ENCODE measurements around the gene VWCE. TPM values are rescaled to one million over a fixed set of nuclear protein-coding genes. Genes with fewer than 3 reads are reported as not detected.
A peak's percentile ranks its signal among the peaks of the same experiment; 100 is the strongest.

VWCE gene
- polyA plus RNA-seq, 3 donors: 0.05 to 0.23 TPM; not detected in 1

GRCh38 chr11:61292356-61292755, 2.8 kb downstream of the VWCE start:
- intact Hi-C loops (cut with micrococcal nuclease): no loop called here
- Histone ChIP-seq H3K4me3 (replicated peaks in 1 of 3; ENCODE audit: low read depth in 2 of 3, low read length in 3 of 3) (no peak overlapping the region), H3K27ac (ENCODE audit: low read depth in 1 of 2, low read length in 2 of 2) (no peak overlapping the region), H3K9me3 (replicated peaks in 1 of 2; ENCODE audit: control insufficient read depth in 1 of 2, insufficient read depth in 1 of 2, low read length in 2 of 2) (no peaks in the 10 kb centered on the region), H3K4me2 (replicated peaks; ENCODE audit: extremely low read depth, low read length, poor library complexity, severe bottlenecking) (no peak overlapping the region), H3K36me3 (replicated peaks in 1 of 2; ENCODE audit: control insufficient read depth in 1 of 2, insufficient read depth in 2 of 2, low read length in 2 of 2) (no peaks in the 10 kb centered on the region), H3K4me1 (ENCODE audit: control insufficient read depth in 1 of 2, insufficient read depth in 2 of 2, low read length in 2 of 2) (peaks cover 22 to 25% of the 10 kb centered on the region in 2 donors), H4K20me1 (ENCODE audit: insufficient read depth, low read length) (no peaks in the 10 kb centered on the region), H3K79me2 (ENCODE audit: insufficient read depth, low read length) (no peaks in the 10 kb centered on the region), H3K27me3 (ENCODE audit: control insufficient read depth in 2 of 2, insufficient read depth in 2 of 2, low read length in 2 of 2) (peaks cover 20 to 44% of the 10 kb centered on the region in 2 donors), H3K9ac (ENCODE audit: insufficient read depth, low read length, poor library complexity, severe bottlenecking) (no peak overlapping the region), H2AFZ (ENCODE audit: insufficient read depth, low read depth, low read length, poor library complexity, severe bottlenecking) (no peak overlapping the region)
- Mint-ChIP-seq H3K9me3 (peaks cover 0 to 7% (median 4%) of the 10 kb centered on the region in 7 donors), H3K36me3 (peaks cover 9 to 10% of the 10 kb centered on the region in 2 donors), H3K27ac (peak overlapping the region in 1 of 7 donors; percentile 30), H3K4me3 (peak overlapping the region in 1 of 2 donors; percentile 75), H3K27me3 (ENCODE audit: low read depth in 3 of 3) (peaks cover 43 to 53% (median 46%) of the 10 kb centered on the region in 3 donors), H3K4me1 (peaks cover 21% of the 10 kb centered on the region)
- 100% methylated on average over 1 of the region's 2 CpGs for WGBS (ENCODE audit: insufficient coverage)
- TF ChIP-seq CTCF (IDR thresholded peaks at IDR 0.05): no peak
- DNase-seq: no peak

GRCh38 chr11:61290905-61291690, 4.0 kb downstream of the VWCE start:
- no peaks in the 10 kb centered on the region for H3K9me3 ChIP-seq (replicated peaks in 1 of 2; ENCODE audit: control insufficient read depth in 1 of 2, insufficient read depth in 1 of 2, low read length in 2 of 2)

More at GRCh38 chr11:61290905-61291690, 4.0 kb downstream of the VWCE start:
- peaks cover 22 to 25% of the 10 kb centered on the region in 2 donors for H3K4me1 ChIP-seq (ENCODE audit: control insufficient read depth in 1 of 2, insufficient read depth in 2 of 2, low read length in 2 of 2)
- DNase-seq: no peak
- WGBS (ENCODE audit: insufficient coverage): 86% methylated on average over 9 of the region's 12 CpGs
- H3K4me3 Mint-ChIP-seq: no peak overlapping the region
- no peak overlapping the region for H2AFZ ChIP-seq (ENCODE audit: insufficient read depth, low read depth, low read length, poor library complexity, severe bottlenecking)
- no peak for TF ChIP-seq CTCF (IDR thresholded peaks at IDR 0.05)
- H3K36me3 ChIP-seq (replicated peaks in 1 of 2; ENCODE audit: control insufficient read depth in 1 of 2, insufficient read depth in 2 of 2, low read length in 2 of 2): no peaks in the 10 kb centered on the region
- H3K27me3 Mint-ChIP-seq (ENCODE audit: low read depth in 3 of 3): peaks cover 37 to 45% (median 40%) of the 10 kb centered on the region in 3 donors
- peaks cover 20 to 43% of the 10 kb centered on the region in 2 donors for H3K27me3 ChIP-seq (ENCODE audit: control insufficient read depth in 2 of 2, insufficient read depth in 2 of 2, low read length in 2 of 2)
- no peak overlapping the region for H3K4me2 ChIP-seq (replicated peaks; ENCODE audit: extremely low read depth, low read length, poor library complexity, severe bottlenecking)
- H3K9ac ChIP-seq (ENCODE audit: insufficient read depth, low read length, poor library complexity, severe bottlenecking): no peak overlapping the region
- H4K20me1 ChIP-seq (ENCODE audit: insufficient read depth, low read length): no peaks in the 10 kb centered on the region
- H3K27ac ChIP-seq (ENCODE audit: low read depth in 1 of 2, low read length in 2 of 2): no peak overlapping the region
- H3K9me3 Mint-ChIP-seq: peaks cover 0 to 6% (median 4%) of the 10 kb centered on the region in 7 donors
- intact Hi-C loops (cut with micrococcal nuclease): no loop called here
- H3K4me3 ChIP-seq (replicated peaks in 1 of 3; ENCODE audit: low read depth in 2 of 3, low read length in 3 of 3): no peak overlapping the region
- peaks cover 0 to 4% of the 10 kb centered on the region in 2 donors for H3K36me3 Mint-ChIP-seq
- peaks cover 21% of the 10 kb centered on the region for H3K4me1 Mint-ChIP-seq
- H3K27ac Mint-ChIP-seq: no peak overlapping the region
- H3K79me2 ChIP-seq (ENCODE audit: insufficient read depth, low read length): no peaks in the 10 kb centered on the region

All from CD14-positive monocyte (primary cell).